H1 (cell line): ENCODE results near the gene CARM1.

Experiments
- CTCF ChIP-seq, 3 experiments: IDR thresholded peaks; 1 replicate in 2 of 3; 2 replicates in 1 of 3; pipeline versions ENCODE4 v1.5.1 to v1.6.1; 2011; ENCODE audit warnings: low read length in 3 of 3, mild to moderate bottlenecking in 3 of 3, inconsistent platforms in 2 of 3, low read depth in 1 of 3, moderate library complexity in 1 of 3; ENCODE audit not compliant: insufficient read depth in 1 of 3; ENCODE audit errors: control extremely low read depth in 1 of 3
- JUN ChIP-seq: IDR thresholded peaks from 2 replicates; pipeline ENCODE4 v1.6.1; 2011; ENCODE audit warnings: low read depth, mild to moderate bottlenecking, improper control_type of control experiment, low read length
- NRF1 ChIP-seq: IDR thresholded peaks from 2 replicates; pipeline ENCODE4 v1.6.1; 2011; ENCODE audit warnings: mild to moderate bottlenecking, low read depth, low read length, improper control_type of control experiment
- POLR2A ChIP-seq, 2 experiments: IDR thresholded peaks; 1 replicate in 1 of 2; 2 replicates in 1 of 2; pipeline ENCODE4 v1.6.1; 2011; ENCODE audit warnings: low read depth in 2 of 2, low read length in 2 of 2, mild to moderate bottlenecking in 2 of 2; ENCODE audit errors: control extremely low read depth in 1 of 2
- POLR2AphosphoS5 ChIP-seq: IDR thresholded peaks from 2 replicates; pipeline ENCODE4 v1.6.1; 2011; ENCODE audit warnings: low read depth, low read length
- SIN3A ChIP-seq, 2 experiments: IDR thresholded peaks in 1 of 2; conservative IDR thresholded peaks in 1 of 2; 2 replicates each; pipeline ENCODE4 v1.6.1; 2011 to 2012; ENCODE audit warnings: low read length in 2 of 2, improper control_type of control experiment in 1 of 2, low read depth in 1 of 2, mild to moderate bottlenecking in 1 of 2
- SP1 ChIP-seq: IDR thresholded peaks from 2 replicates; pipeline ENCODE4 v1.6.1; 2011; ENCODE audit warnings: low read depth, low read length

GRCh38 chr19:10898633-10899032 lies 27.3 kb downstream of the CARM1 start:
- no peak for TF ChIP-seq POLR2AphosphoS5
- TF ChIP-seq SIN3A (conservative IDR thresholded peaks at IDR 0.05 in 1 of 2, IDR thresholded peaks at IDR 0.05 in 1 of 2; ENCODE audit: low read depth in 1 of 2, low read length in 2 of 2), result no peak
- TF ChIP-seq JUN, result no peak
- TF ChIP-seq SP1, result no peak
- TF ChIP-seq NRF1, result no peak
- no peak for TF ChIP-seq POLR2A (IDR thresholded peaks at IDR 0.05; ENCODE audit: control extremely low read depth in 1 of 2, low read depth in 2 of 2, low read length in 2 of 2)
- TF ChIP-seq CTCF (IDR thresholded peaks at IDR 0.05; ENCODE audit: control extremely low read depth in 1 of 3, insufficient read depth in 1 of 3, low read depth in 1 of 3, low read length in 3 of 3), result no peak
